HG02973 (cell line): ENCODE measurements around the gene FBXL15.

Experiments used
- ATAC-seq: cut with Tn5 transposase; IDR thresholded peaks from one replicate; pipeline ENCODE4 v1.9.1; 2021; ENCODE audit warnings: moderate library complexity; ENCODE audit not compliant: unreplicated experiment

Gene FBXL15

GRCh38 chr10:102397222-102398171 lies 23.1 kb upstream of the FBXL15 start:
- ATAC-seq, result no peak

GRCh38 chr10:102398172-102399020 lies 22.2 kb upstream of the FBXL15 start:
- ATAC-seq, result no peak

- peak; percentile 40 for ATAC-seq
Measured at GRCh38 chr10:102399217-102400021, 21.2 kb upstream of the FBXL15 start.

GRCh38 chr10:102400076-102400475 lies 20.6 kb upstream of the FBXL15 start:
- ATAC-seq, result no peak

GRCh38 chr10:102400598-102401341 lies 19.9 kb upstream of the FBXL15 start:
- no peak for ATAC-seq

GRCh38 chr10:102401342-102401654 lies 19.3 kb upstream of the FBXL15 start:
- ATAC-seq, result no peak

GRCh38 chr10:102401735-102402511 lies 18.7 kb upstream of the FBXL15 start:
- ATAC-seq, result no peak

GRCh38 chr10:102402512-102402896 lies 18.1 kb upstream of the FBXL15 start:
- no peak for ATAC-seq

GRCh38 chr10:102403115-102403514 lies 17.5 kb upstream of the FBXL15 start:
- no peak for ATAC-seq

GRCh38 chr10:102404361-102405107 lies 16.1 kb upstream of the FBXL15 start:
- no peak for ATAC-seq

GRCh38 chr10:102405108-102405571 lies 15.5 kb upstream of the FBXL15 start:
- no peak for ATAC-seq

- ATAC-seq, result no peak
Measured at GRCh38 chr10:102405632-102406031, 15.0 kb upstream of the FBXL15 start.

- ATAC-seq, result no peak
Measured at GRCh38 chr10:102406815-102407214, 13.8 kb upstream of the FBXL15 start.

GRCh38 chr10:102407425-102408130 lies 13.1 kb upstream of the FBXL15 start:
- ATAC-seq, result no peak

GRCh38 chr10:102408131-102408727 lies 12.4 kb upstream of the FBXL15 start:
- no peak for ATAC-seq

- no peak for ATAC-seq
Measured at GRCh38 chr10:102408728-102409603, 11.7 kb upstream of the FBXL15 start.
